WERI-Rb-1 (cell line): ENCODE data around the gene DNAH3.

ENCODE experiments used
- DNase-seq: peaks from one replicate; pipeline ENCODE4 v3.0.0-alpha.2; 2020
- H3K27ac ChIP-seq: fragments of 250-450 bp; sonication (Bioruptor Pico); 2 replicates; pipeline ENCODE4 v1.5.1; 2020; ENCODE audit warnings: mild to moderate bottlenecking, moderate library complexity
- H3K27me3 ChIP-seq: fragments of 250-450 bp; sonication (Bioruptor Pico); 2 replicates; pipeline ENCODE4 v1.5.1; 2021; ENCODE audit warnings: mild to moderate bottlenecking, low read depth, moderate library complexity; ENCODE audit not compliant: insufficient read depth, severe bottlenecking
- H3K36me3 ChIP-seq: fragments of 250-450 bp; sonication (Bioruptor Pico); 2 replicates; pipeline ENCODE4 v1.5.1; 2020; ENCODE audit warnings: mild to moderate bottlenecking, moderate library complexity
- H3K4me3 ChIP-seq: 2 replicates; pipeline ENCODE4 v1.5.1; 2011; ENCODE audit warnings: low read depth, mild to moderate bottlenecking, control low read depth, low read length
- H3K9me3 ChIP-seq: fragments of 250-450 bp; sonication (Bioruptor Pico); 2 replicates; pipeline ENCODE4 v1.5.1; 2021; ENCODE audit warnings: mild to moderate bottlenecking, moderate library complexity; ENCODE audit not compliant: severe bottlenecking
- CTCF ChIP-seq: IDR thresholded peaks from 2 replicates; pipeline ENCODE4 v1.5.1; 2011; ENCODE audit warnings: low read depth, mild to moderate bottlenecking, control low read depth, inconsistent platforms, low read length

DNAH3 gene

GRCh38 chr16:21194771-21195301, 44.2 kb upstream of the DNAH3 start:
- DNase-seq: no peak
- no peak for TF ChIP-seq CTCF
- no peaks in the 10 kb centered on the region for H3K27me3 ChIP-seq

GRCh38 chr16:21192991-21193390, 42.3 kb upstream of the DNAH3 start:
- no peaks in the 10 kb centered on the region for H3K27me3 ChIP-seq
- H3K27ac ChIP-seq: no peak overlapping the region
- H3K36me3 ChIP-seq: no peaks in the 10 kb centered on the region
- no peak for TF ChIP-seq CTCF
- H3K4me3 ChIP-seq: no peak overlapping the region
- DNase-seq: no peak
- peaks cover 4% of the 10 kb centered on the region for H3K9me3 ChIP-seq

More at GRCh38 chr16:21194771-21195301, 44.2 kb upstream of the DNAH3 start:
- H3K36me3 ChIP-seq: no peaks in the 10 kb centered on the region
- no peak overlapping the region for H3K27ac ChIP-seq
- peaks cover 4% of the 10 kb centered on the region for H3K9me3 ChIP-seq
- H3K4me3 ChIP-seq: no peak overlapping the region

- H3K36me3 ChIP-seq: no peaks in the 10 kb centered on the region
- H3K4me3 ChIP-seq: no peak overlapping the region
- no peak overlapping the region for H3K27ac ChIP-seq
- TF ChIP-seq CTCF: no peak
- H3K9me3 ChIP-seq: peaks cover 4% of the 10 kb centered on the region
- no peak for DNase-seq
- no peaks in the 10 kb centered on the region for H3K27me3 ChIP-seq
These were observed 40.0 kb upstream of the DNAH3 start for GRCh38 chr16:21190599-21190998.

- no peaks in the 10 kb centered on the region for H3K27me3 ChIP-seq
- H3K9me3 ChIP-seq: peaks cover 4% of the 10 kb centered on the region
- DNase-seq: no peak
- H3K27ac ChIP-seq: no peak overlapping the region
- H3K4me3 ChIP-seq: no peak overlapping the region
- no peak for TF ChIP-seq CTCF
- no peaks in the 10 kb centered on the region for H3K36me3 ChIP-seq
These were observed 39.4 kb upstream of the DNAH3 start for GRCh38 chr16:21190013-21190412.

GRCh38 chr16:21189311-21189710, 38.7 kb upstream of the DNAH3 start:
- Histone ChIP-seq H3K9me3 (peaks cover 4% of the 10 kb centered on the region), H3K27me3 (no peaks in the 10 kb centered on the region), H3K4me3 (no peak overlapping the region), H3K27ac (no peak overlapping the region), H3K36me3 (no peaks in the 10 kb centered on the region)
- TF ChIP-seq CTCF: no peak
- DNase-seq: no peak

GRCh38 chr16:21186326-21186691, 35.7 kb upstream of the DNAH3 start:
- H3K36me3 ChIP-seq: peaks cover 15% of the 10 kb centered on the region
- peaks cover under 1% of the 10 kb centered on the region for H3K9me3 ChIP-seq
- TF ChIP-seq CTCF: no peak
- no peak for DNase-seq
- no peak overlapping the region for H3K4me3 ChIP-seq
- H3K27ac ChIP-seq: no peak overlapping the region
- no peaks in the 10 kb centered on the region for H3K27me3 ChIP-seq
